HG02623 (cell line): ENCODE measurements around the gene NECAP2.
"Not testable (repeated sequence)": the region's sequence is repeated elsewhere in the genome, so short reads cannot be mapped to it uniquely, and the experiment has no call there.

Experiments
- ATAC-seq: cut with Tn5 transposase; IDR thresholded peaks from one replicate; pipeline ENCODE4 v1.9.1; 2021; ENCODE audit warnings: moderate library complexity; ENCODE audit not compliant: unreplicated experiment

Gene NECAP2

GRCh38 chr1:16492937-16493336 lies 52.4 kb downstream of the NECAP2 start:
- not testable (repeated sequence) for ATAC-seq

GRCh38 chr1:16493731-16494130 lies 53.2 kb downstream of the NECAP2 start:
- ATAC-seq: not testable (repeated sequence)

- not testable (repeated sequence) for ATAC-seq
These were observed 57.0 kb downstream of the NECAP2 start for GRCh38 chr1:16497474-16497904.

DNA sequence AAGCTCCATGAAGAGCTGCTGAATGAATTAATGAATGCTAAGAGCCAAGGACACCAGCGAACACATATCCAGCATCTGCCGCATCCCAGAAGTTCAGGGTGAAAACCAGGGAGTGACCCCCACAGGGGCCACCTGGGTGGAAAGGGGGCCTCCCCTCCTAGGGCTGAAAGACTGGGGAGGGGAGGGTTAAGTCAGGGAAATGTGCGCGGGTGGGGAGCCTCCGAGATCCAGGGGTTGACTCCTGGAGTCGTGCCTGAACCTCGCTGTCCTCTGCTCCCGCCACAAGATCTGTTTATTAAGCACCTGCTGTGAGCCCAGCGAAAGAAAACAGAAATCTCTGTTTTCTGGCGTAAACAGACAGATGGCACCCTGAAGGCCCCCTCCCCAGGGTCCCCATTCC lies 57.5 kb downstream of the NECAP2 start:
- not testable (repeated sequence) for ATAC-seq

GRCh38 chr1:16498573-16499413 lies 58.3 kb downstream of the NECAP2 start:
- ATAC-seq: peak; percentile 71

GRCh38 chr1:16500466-16500865 lies 59.9 kb downstream of the NECAP2 start:
- ATAC-seq: not testable (repeated sequence)

- ATAC-seq: not testable (repeated sequence)
These were observed 60.5 kb downstream of the NECAP2 start for GRCh38 chr1:16500975-16501374.

DNA sequence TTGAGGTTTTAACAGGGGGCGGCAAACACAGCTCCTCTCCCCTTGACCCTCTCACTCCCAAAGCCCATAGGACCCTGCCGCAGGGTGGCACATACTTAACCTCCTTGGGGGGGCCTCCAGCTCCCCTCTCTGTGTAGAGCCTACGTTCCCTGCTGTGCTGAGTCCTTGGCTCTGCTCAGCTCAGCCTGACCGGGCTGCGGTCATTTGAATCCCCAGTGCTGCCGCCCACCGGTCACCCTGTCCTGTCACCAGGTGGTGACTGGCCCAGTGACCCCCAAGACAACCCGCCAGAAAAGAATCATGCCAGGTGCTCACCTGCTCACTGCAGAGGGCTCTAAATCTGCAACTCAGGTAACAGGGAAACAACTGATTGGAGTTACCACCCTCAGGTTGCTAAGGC lies 60.9 kb downstream of the NECAP2 start:
- not testable (repeated sequence) for ATAC-seq

GRCh38 chr1:16503494-16503893 lies 63.0 kb downstream of the NECAP2 start:
- no peak for ATAC-seq

- ATAC-seq: not testable (repeated sequence)
These were observed 65.3 kb downstream of the NECAP2 start for GRCh38 chr1:16505870-16506269.

GRCh38 chr1:16506364-16507136 lies 66.0 kb downstream of the NECAP2 start:
- not testable (repeated sequence) for ATAC-seq

- not testable (repeated sequence) for ATAC-seq
These were observed 68.4 kb downstream of the NECAP2 start for GRCh38 chr1:16508861-16509445.
